A549 treated with GW870086 at 1 μM for 4 hours (cell line): Measurements from ENCODE around the gene FAM161A. TPM values are rescaled to one million over a fixed set of nuclear protein-coding genes. Genes with fewer than 3 reads are reported as not detected.

Source experiments
- total RNA-seq: library from RNA; stranded (reverse); fragments of 200-300 nt; extraction: Qiagen RNA extraction; gene quantifications from 5 replicates; pipeline ENCODE4 v1.2.3, GENCODE V29; 2022; ENCODE audit warnings: low read depth

FAM161A gene
- 4.7 to 8.0 TPM (median 7.3 TPM) in 5 replicates for total RNA-seq

GRCh38 chr2:61853847-61854563, at the start of gene FAM161A:
Gene FAM161A (minus strand): TSS chr2:61854060. CDS start chr2:61854041, 19 bp downstream.

GRCh38 chr2:61888267-61889055, 34.6 kb upstream of the FAM161A start, which contains the start of gene CCT4:
Gene CCT4 (minus strand): TSS chr2:61888656. CDS start chr2:61888507, 149 bp downstream.

Other genes with a start within 250 kb of the FAM161A start
- gene CCT4, start 34.6 kb upstream of the FAM161A start, total RNA-seq: 303 to 328 TPM (median 323 TPM) in 5 replicates
- gene COMMD1, start 51.6 kb upstream of the FAM161A start, total RNA-seq: 41.9 to 45.3 TPM (median 43.2 TPM) in 5 replicates